Activated CD8-positive, alpha-beta T cell treated with anti-CD3 and anti-CD28 coated beads for 36 hours (primary cell): ENCODE results near the gene RNF126. TPM values are rescaled to one million over a fixed set of nuclear protein-coding genes. Genes with fewer than 3 reads are reported as not detected.

Experiments
- ATAC-seq: fragments of 200-7000 bp; cut with Tn5 transposase; one replicate; pipeline ENCODE4 v1.10.0; 2021; ENCODE audit warnings: mild to moderate bottlenecking, moderate library complexity
- CTCF ChIA-PET: fragments of 350-600 bp; sonication (Branson Sonifier 250); formaldehyde crosslinking; loops from one replicate; lab custom pipeline; 2021; ENCODE audit warnings: antibody characterized with exemption; lab: Charles Lee
- POLR2A ChIA-PET: fragments of 350-600 bp; sonication (Branson Sonifier 250); formaldehyde crosslinking; loops from one replicate; lab custom pipeline; 2021; ENCODE audit warnings: antibody characterized with exemption; lab: Charles Lee
- DNase-seq: peaks from one replicate; pipeline ENCODE4 v3.0.0-alpha.2; 2020
- H3K27ac Mint-ChIP-seq: one replicate; pipeline ENCODE4 v1.8.0; 2021; ENCODE audit warnings: mild to moderate bottlenecking, mixed read lengths
- H3K27me3 Mint-ChIP-seq: one replicate; pipeline ENCODE4 v1.8.0; 2021; ENCODE audit warnings: mixed read lengths
- H3K36me3 Mint-ChIP-seq: one replicate; pipeline ENCODE4 v1.8.0; 2021; ENCODE audit warnings: low read depth, mixed read lengths
- H3K4me1 Mint-ChIP-seq: one replicate; pipeline ENCODE4 v1.8.0; 2021; ENCODE audit warnings: low read depth, mixed read lengths
- H3K4me3 Mint-ChIP-seq: one replicate; pipeline ENCODE4 v1.8.0; 2021; ENCODE audit warnings: mild to moderate bottlenecking, moderate library complexity, mixed read lengths
- H3K9me3 Mint-ChIP-seq: one replicate; pipeline ENCODE4 v1.8.0; 2021; ENCODE audit warnings: mixed read lengths
- intact Hi-C: fragments of 100-400 bp; cut with micrococcal nuclease; formaldehyde crosslinking; loops from one replicate; pipeline ENCODE4 v1.10.0; 2022
- total RNA-seq, 2 experiments: library from RNA; stranded (reverse); gene quantifications; one replicate each; pipeline ENCODE4 v1.2.3, GENCODE V29; 2021
- TF ChIP-seq, protein P1 (sequence below): fragments of 200-600 bp; IDR thresholded peaks from one replicate; pipeline ENCODE4 v1.8.0; 2022; ENCODE audit warnings: antibody characterized with exemption, mild to moderate bottlenecking

The RNF126 gene
- total RNA-seq, 2 experiments from 2014 or later, result 99.1 to 101 TPM

DNA sequence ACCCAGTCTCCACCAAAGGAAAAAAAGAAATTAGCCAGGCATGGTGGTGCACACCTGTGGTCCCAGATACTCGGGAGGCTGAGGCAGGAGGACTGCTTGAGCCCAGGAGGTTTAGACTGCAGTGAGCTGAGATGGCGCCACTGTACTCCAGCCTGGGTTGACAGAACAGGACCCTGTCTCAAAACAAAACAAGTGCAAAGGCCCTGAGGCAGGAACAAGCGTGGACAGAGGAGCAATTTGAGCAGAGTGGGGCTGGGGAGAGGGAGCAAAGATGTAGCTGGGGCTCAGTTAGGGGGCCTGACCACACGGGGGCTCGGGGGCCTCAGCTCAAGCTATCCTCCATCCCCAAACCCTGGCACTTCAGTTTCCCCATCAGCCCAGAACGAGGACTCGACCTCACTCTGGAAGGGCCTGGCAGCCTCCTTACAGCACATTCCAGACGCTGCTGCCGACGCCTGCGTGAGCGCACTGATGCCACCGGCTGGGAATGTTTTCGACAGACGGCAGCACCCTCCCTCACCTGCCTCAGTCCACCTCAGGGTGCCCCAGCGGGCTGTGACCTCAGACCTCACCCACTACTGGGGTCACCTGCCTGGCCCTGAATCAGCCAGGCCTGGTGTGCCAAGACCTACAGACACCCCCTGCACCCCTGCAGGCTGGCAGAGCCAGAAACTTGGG lies 27.9 kb downstream of the RNF126 start:
- peaks cover 25% of the 10 kb centered on the region for H3K4me1 Mint-ChIP-seq
- H3K36me3 Mint-ChIP-seq, result peaks cover 18% of the 10 kb centered on the region
- no peak overlapping the region for H3K4me3 Mint-ChIP-seq
- H3K9me3 Mint-ChIP-seq, result no peaks in the 10 kb centered on the region
- CTCF ChIA-PET, result interaction anchor here (1.7 to 2.6 kb wide), 2 partner anchors 103 to 124 kb away, joined by 5 to 9 read pairs; partner anchors contain the start of gene CDC34
- TF ChIP-seq, protein P1, sequence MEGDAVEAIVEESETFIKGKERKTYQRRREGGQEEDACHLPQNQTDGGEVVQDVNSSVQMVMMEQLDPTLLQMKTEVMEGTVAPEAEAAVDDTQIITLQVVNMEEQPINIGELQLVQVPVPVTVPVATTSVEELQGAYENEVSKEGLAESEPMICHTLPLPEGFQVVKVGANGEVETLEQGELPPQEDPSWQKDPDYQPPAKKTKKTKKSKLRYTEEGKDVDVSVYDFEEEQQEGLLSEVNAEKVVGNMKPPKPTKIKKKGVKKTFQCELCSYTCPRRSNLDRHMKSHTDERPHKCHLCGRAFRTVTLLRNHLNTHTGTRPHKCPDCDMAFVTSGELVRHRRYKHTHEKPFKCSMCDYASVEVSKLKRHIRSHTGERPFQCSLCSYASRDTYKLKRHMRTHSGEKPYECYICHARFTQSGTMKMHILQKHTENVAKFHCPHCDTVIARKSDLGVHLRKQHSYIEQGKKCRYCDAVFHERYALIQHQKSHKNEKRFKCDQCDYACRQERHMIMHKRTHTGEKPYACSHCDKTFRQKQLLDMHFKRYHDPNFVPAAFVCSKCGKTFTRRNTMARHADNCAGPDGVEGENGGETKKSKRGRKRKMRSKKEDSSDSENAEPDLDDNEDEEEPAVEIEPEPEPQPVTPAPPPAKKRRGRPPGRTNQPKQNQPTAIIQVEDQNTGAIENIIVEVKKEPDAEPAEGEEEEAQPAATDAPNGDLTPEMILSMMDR, result no peak
- no peak for ATAC-seq
- intact Hi-C loops, result no loop called here
- POLR2A ChIA-PET, result interaction anchor here (0.6 to 1.3 kb wide), 3 partner anchors 22 to 55 kb away, joined by 3 to 7 read pairs (median 3); no protein-coding TSS in a partner anchor
- no peak for DNase-seq
- no peaks in the 10 kb centered on the region for H3K27me3 Mint-ChIP-seq
- H3K27ac Mint-ChIP-seq, result no peak overlapping the region

DNA sequence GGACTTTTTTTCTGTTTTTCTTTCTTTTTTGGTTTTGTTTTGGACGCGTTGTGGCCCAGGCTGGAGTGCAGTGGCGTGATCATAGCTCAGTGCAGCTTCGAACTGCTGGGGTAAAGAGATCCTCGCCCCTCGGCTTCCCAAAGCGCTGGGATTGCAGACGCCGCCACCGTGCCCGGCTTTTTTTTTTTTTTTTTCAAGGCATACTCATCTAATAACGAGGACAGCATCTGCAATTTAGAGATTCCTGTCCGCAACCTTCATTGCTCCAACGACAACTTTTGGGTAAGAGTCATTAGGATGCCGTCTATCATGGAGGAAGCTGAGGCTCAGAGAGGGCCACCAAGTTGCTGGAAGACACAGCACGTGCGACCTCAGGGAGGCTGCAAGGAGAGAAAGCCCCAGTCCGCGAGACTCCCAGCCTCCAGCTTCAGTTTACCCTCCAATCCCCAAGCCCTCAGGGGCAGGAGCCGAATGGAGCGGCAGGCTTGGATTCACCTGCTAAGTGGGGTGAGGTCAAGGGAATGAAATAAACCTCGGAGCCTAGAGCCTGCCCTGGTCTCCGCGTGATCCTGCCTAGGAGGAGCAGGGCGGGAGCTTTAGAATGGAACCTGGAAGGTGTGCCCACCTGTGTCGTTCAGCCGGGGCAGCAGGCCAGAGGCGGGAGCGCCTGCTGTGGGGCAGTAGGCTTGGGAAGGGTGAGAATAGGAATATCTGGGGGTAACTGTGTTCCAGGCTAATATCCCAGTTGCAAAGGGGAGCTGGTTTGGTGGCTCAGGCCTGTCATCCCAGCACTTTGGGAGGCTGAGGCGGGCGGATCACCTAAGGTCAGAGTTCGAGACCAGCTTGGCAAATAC lies 29.0 kb downstream of the RNF126 start:
- peak overlapping the region; percentile 98 for H3K4me3 Mint-ChIP-seq
- peaks cover 24% of the 10 kb centered on the region for H3K36me3 Mint-ChIP-seq
- DNase-seq, result no peak
- intact Hi-C loops, result no loop called here
- H3K27me3 Mint-ChIP-seq, result no peaks in the 10 kb centered on the region
- H3K9me3 Mint-ChIP-seq, result no peaks in the 10 kb centered on the region
- H3K4me1 Mint-ChIP-seq, result peaks cover 22% of the 10 kb centered on the region
- ATAC-seq, result peak; percentile 10
- CTCF ChIA-PET, result interaction anchor here (0.6 to 2.6 kb wide), 5 partner anchors 9 to 123 kb away, joined by 3 to 9 read pairs (median 5); partner anchors contain the start of gene CDC34
- POLR2A ChIA-PET, result interaction anchor here (0.6 to 1.4 kb wide), 5 partner anchors 15 to 54 kb away, joined by 3 to 7 read pairs (median 4); partner anchors contain the start of gene RNF126
- TF ChIP-seq, protein P1, result no peak
- peak overlapping the region; percentile 92 for H3K27ac Mint-ChIP-seq

- no peaks in the 10 kb centered on the region for H3K9me3 Mint-ChIP-seq
- ChIA-PET POLR2A (interaction anchor here (0.9 to 1.5 kb wide), 5 partner anchors 16 to 30 kb away, joined by 3 to 6 read pairs (median 4); partner anchors contain the start of gene RNF126), CTCF (interaction anchor here (0.6 to 2.6 kb wide), 5 partner anchors 8 to 122 kb away, joined by 3 to 9 read pairs (median 5); partner anchors contain the start of gene CDC34)
- H3K4me1 Mint-ChIP-seq, result peaks cover 20% of the 10 kb centered on the region
- ATAC-seq, result peak; percentile 96
- peak within 1 kb of the TSS; percentile 98 for H3K4me3 Mint-ChIP-seq
- TF ChIP-seq, protein P1, result no peak
- intact Hi-C loops, result no loop called here
- peak; percentile 98 for DNase-seq
- peak within 1 kb of the TSS; percentile 92 for H3K27ac Mint-ChIP-seq
- H3K27me3 Mint-ChIP-seq, result no peaks in the 10 kb centered on the region
- peaks cover 32% of the 10 kb centered on the region for H3K36me3 Mint-ChIP-seq
These were observed 29.8 kb downstream of the RNF126 start, which contains the start of gene POLRMT for GRCh38 chr19:633068-633785. Gene POLRMT, minus strand, starts transcription at chr19:633537. Its CDS starts 25 bp downstream, at chr19:633512.

GRCh38 chr19:632579-633067 lies 30.4 kb downstream of the RNF126 start:
- ChIA-PET CTCF (interaction anchor here (1.7 to 2.6 kb wide), 2 partner anchors 48 to 100 kb away, joined by 5 to 9 read pairs; partner anchors contain the start of gene CDC34), POLR2A (interaction anchor here (0.9 to 2.3 kb wide), 5 partner anchors 20 to 44 kb away, joined by 3 to 6 read pairs (median 3); partner anchors contain the start of gene RNF126)
- Mint-ChIP-seq H3K9me3 (no peaks in the 10 kb centered on the region), H3K27me3 (no peaks in the 10 kb centered on the region), H3K4me3 (peak overlapping the region; percentile 98), H3K4me1 (peaks cover 19% of the 10 kb centered on the region), H3K36me3 (peaks cover 34% of the 10 kb centered on the region), H3K27ac (peak overlapping the region; percentile 92)
- intact Hi-C loops, result no loop called here
- DNase-seq, result peak; percentile 75
- peak; percentile 47 for ATAC-seq
- TF ChIP-seq, protein P1, result no peak
